ENCODE data around the gene CST9.

The CST9 gene

GRCh38 chr20:23605867-23606651 lies at the start of gene CST9:
TSS of gene CST9 (minus strand) at chr20:23605917. CDS start at chr20:23605864, 53 bp downstream.
- no peak for DNase-seq

GRCh38 chr20:23654717-23655116 lies 49.0 kb upstream of the CST9 start:
- DNase-seq, result no peak

- DNase-seq, result no peak
Observed at GRCh38 chr20:23654000-23654399, 48.3 kb upstream of the CST9 start.

GRCh38 chr20:23653400-23653938 lies 47.8 kb upstream of the CST9 start:
- no peak for DNase-seq

- DNase-seq, result no peak
Observed at GRCh38 chr20:23652926-23653325, 47.2 kb upstream of the CST9 start.

GRCh38 chr20:23652371-23652770 lies 46.7 kb upstream of the CST9 start:
- DNase-seq, result no peak

- DNase-seq, result no peak
Observed at GRCh38 chr20:23651117-23651516, 45.4 kb upstream of the CST9 start.

- no peak for DNase-seq
Observed at GRCh38 chr20:23649830-23650417, 44.2 kb upstream of the CST9 start.

GRCh38 chr20:23649242-23649641 lies 43.5 kb upstream of the CST9 start:
- DNase-seq, result no peak

GRCh38 chr20:23647346-23647745 lies 41.6 kb upstream of the CST9 start:
- no peak for DNase-seq

GRCh38 chr20:23646106-23646873 lies 40.6 kb upstream of the CST9 start:
- DNase-seq, result no peak

GRCh38 chr20:23645575-23645974 lies 39.9 kb upstream of the CST9 start:
- no peak for DNase-seq

GRCh38 chr20:23644164-23644563 lies 38.4 kb upstream of the CST9 start:
- no peak for DNase-seq

GRCh38 chr20:23643659-23644058 lies 37.9 kb upstream of the CST9 start:
- DNase-seq, result no peak

GRCh38 chr20:23641936-23642751 lies 36.4 kb upstream of the CST9 start:
- no peak for DNase-seq

- no peak for DNase-seq
Observed at GRCh38 chr20:23640671-23641667, 35.3 kb upstream of the CST9 start.

GRCh38 chr20:23640018-23640601 lies 34.4 kb upstream of the CST9 start:
- DNase-seq, result no peak

GRCh38 chr20:23639490-23639958 lies 33.8 kb upstream of the CST9 start:
- DNase-seq, result no peak

GRCh38 chr20:23638309-23638708 lies 32.6 kb upstream of the CST9 start:
- no peak for DNase-seq

- peak; percentile 22 for DNase-seq
Observed at GRCh38 chr20:23637282-23638221, 31.8 kb upstream of the CST9 start, which contains the start of gene CST3. TSS of gene CST3 (minus strand) at chr20:23637955. CDS start at chr20:23637862, 93 bp downstream.
